NCI-H1694 treated with DMSO at 0.1 percent for 48 hours (cell line): ENCODE measurements around the gene CFAP73.

Source experiments
- DNase-seq: peaks from one replicate; lab custom pipeline; 2025; lab: John Stamatoyannopoulos, UW

The CFAP73 gene

DNA sequence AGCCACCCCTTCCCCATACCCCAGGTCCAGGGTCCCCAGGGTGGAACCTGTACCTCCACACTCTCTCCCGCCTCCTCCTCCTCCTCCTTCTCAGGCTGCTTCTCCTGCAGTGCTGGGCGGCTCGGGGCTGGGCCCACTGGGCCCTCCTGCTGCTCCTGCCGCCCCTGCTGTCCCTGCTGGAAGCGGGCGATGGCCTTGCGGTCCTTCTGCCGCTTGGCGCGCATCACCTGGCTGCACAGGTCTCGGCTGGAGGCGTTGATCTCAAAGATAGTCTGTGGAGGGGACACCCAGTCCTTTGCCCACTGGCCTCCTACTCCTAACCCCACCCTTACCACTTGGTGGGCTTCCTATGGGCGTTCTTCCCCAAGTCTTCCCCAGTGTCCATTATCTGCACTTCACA, 14.5 kb downstream of the CFAP73 start:
- no peak for DNase-seq

DNA sequence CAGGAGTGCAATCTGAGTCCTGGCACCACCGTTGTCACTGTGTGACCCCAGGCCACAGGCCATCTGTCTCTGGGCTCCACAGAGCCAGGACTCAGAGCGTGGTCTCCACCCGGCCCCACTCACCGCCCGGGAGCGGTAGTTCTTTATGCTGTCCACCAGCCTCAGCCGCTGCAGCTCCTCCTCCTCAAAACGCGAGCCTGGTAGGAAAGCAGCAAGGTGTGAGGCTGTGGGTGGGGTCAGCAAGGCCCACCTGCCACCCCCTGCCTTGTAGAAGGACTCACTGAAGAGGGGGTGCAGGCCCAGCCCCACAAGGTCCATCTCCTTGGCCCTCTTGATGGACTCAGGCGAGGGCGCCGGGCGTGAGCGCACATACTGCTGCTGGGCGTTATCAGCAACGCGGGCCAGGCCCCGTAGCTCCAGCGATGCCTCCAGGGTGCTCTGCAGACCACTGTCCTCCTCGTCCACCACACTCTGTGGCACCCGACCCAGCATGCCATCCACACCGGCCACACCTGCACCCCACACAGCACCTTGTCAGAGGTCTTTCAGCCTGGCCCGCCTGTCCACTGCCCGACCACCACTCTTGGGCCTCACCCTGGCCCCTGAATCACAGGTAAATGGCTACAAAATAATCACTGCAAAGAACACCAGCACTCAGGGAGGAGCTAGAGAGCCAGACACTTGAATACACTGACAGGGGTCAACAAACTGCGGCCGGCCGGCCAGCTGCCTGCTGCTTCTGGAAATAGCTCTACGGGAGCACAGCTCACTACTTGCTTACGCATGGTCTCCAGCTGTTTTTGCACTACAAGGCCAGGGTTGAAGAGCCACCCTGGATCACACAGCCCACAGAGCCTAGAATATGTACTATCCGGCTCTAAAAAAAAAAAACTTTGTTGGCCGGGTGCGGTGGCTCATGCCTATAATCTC, 16.3 kb downstream of the CFAP73 start:
- no peak for DNase-seq

DNA sequence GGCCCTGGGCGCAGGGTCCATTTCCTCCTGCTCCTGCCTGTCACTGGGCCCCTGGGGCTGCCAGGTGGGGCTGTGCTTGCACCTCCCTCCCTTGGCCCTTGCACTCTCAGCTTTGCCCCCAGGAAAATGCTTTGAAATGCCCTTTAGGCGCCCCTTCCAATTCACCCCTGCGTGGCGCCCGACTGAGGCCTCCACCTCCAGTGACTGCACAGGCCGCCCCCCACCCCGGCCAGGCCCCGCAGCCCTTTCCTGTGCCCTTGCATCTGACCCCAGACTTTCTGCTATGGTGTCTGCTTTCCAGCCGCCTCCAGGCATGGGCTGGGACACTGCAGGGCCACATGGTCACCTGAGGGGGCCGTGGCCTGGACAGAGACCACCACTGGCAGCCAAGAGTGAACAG, 18.3 kb downstream of the CFAP73 start:
- no peak for DNase-seq

- DNase-seq = no peak
These were observed 20.2 kb downstream of the CFAP73 start for GRCh38 chr12:113169697-113170096.

DNA sequence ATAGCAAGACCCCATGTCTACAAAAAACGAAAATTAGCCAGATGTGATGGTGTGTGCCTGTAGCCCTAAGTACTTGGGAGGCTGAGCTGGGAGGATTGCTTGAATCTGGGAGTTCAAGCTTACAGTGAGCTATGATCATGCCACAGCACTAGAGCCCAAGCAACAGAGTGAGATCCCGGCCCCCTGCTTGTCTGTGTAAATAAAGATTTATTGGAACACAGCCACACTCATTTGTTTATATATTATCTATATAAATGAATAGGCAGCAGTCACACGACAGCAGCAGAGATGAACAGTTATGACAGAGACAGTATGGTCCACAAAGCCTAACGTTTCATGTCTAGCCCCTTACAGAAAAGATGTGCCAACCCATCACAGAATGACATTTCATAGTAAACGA, 20.9 kb downstream of the CFAP73 start:
- DNase-seq = no peak

- no peak for DNase-seq
These were observed 21.4 kb downstream of the CFAP73 start for GRCh38 chr12:113170926-113171325.

- DNase-seq = no peak
These were observed 22.0 kb downstream of the CFAP73 start for GRCh38 chr12:113171543-113171942.

DNA sequence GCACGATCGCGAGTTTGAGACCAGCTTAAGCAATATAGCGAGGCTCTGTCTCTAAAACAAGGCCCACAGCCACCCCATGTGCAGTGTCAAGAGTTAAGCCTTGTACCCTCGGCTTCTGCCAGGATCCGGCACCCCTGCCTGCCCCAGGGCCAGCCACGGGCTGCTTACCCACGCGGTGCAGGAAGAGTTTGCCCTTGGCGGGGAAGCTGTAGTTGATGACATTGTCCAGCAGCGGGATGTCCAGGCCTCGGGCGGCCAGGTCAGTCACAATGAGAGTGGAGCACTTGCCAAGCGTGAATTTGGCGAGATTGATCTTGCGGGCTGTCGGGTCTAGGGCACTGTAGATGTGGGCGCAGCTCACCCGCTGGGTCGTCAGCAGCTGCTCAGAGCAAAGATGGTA, 22.7 kb downstream of the CFAP73 start:
- DNase-seq = no peak

DNA sequence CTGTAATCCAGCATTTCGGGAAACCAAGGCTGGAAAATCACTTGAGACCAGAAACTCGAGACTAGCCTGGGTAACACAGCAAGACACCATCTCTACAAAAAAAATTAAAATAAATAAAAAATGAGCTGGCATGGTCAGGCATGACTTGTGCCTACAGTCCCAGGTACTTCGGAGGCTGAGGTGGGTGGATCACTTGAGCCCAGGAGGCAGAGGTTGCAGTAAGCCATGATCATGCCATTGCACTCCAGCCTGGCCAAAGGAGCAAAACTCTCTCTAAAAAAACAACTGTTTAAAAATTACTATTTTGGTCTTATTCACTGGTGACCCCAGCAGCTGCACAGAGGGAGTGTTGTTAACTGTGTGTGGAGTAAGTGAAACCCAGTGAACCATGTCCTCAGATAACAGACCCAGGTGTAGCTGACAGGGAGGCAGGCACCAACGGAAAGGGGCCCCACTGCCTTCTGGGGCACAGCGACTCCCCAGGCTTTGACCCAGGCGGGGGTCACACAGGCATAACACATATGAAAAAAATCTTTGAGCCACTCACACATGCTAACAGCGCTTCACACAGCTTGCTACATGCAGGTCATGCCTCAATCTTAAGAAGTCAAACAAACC, 23.7 kb downstream of the CFAP73 start:
- no peak for DNase-seq

DNA sequence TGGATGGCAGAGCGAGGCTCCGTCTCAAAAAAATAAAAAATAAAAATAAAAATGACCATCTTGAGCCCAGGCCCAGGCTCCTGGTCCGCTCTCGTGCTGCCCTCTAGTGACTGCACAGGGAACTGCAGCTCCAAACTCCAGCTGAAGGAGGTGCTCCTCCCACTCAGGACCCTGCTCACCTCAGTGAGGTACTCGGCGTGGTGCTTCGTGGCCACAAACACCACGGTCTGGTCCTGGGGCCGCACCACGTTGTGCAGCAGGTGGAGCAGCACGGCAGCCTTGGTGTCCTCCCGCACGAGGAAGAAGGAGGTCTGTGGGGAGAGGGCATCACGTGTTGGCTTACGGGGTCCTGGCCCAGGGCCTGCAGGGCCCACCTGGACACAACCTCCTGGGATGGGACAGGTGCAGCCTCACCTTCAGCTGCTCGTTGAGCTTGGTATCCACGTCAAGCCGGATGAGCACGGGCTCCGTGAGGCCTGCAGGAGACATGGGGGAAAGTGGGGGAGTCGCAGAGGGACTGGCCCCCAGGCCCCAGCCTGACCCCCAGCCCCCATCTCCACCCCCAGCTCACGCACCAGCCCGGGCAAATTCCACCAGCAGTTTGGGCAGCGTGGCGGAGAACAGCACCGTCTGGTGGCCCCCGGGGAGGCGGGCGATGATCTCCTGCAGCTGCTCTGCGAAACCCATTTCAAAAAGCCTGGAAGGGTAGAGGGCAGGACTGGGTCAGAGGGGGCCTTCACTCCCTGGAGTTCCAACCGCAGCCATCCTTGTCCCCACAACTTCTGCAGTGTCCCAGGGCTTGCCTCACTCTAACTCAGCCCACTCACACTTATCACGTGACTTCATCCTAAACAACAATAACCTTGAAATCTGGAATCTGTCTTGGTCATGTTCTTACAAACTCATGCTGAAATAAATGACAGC, 25.2 kb downstream of the CFAP73 start:
- DNase-seq = no peak

- DNase-seq = no peak
These were observed 29.5 kb downstream of the CFAP73 start for GRCh38 chr12:113179023-113179422.

DNA sequence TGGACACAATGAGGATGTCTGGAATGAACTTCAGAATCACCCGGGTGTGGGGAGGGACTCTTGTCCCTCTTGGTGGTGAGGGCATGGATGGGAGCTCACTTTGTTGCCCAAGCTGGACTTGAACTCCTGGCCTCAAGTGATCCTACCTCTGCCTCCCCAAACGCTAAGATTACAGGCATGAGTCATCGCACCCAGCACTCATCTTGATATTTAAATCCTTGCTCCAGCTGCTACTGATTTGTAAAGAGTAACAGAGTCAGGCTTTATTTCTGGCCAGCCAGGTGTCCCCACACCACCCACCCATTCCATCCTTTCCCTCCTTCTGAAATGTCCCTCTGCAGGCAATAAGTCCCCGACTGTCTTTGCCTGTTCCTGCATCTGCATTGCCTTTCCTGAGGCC, 30.8 kb downstream of the CFAP73 start:
- no peak for DNase-seq

- DNase-seq = no peak
These were observed 32.5 kb downstream of the CFAP73 start for GRCh38 chr12:113181975-113182374.

- DNase-seq = no peak
These were observed 33.6 kb downstream of the CFAP73 start for GRCh38 chr12:113183030-113183589.

DNA sequence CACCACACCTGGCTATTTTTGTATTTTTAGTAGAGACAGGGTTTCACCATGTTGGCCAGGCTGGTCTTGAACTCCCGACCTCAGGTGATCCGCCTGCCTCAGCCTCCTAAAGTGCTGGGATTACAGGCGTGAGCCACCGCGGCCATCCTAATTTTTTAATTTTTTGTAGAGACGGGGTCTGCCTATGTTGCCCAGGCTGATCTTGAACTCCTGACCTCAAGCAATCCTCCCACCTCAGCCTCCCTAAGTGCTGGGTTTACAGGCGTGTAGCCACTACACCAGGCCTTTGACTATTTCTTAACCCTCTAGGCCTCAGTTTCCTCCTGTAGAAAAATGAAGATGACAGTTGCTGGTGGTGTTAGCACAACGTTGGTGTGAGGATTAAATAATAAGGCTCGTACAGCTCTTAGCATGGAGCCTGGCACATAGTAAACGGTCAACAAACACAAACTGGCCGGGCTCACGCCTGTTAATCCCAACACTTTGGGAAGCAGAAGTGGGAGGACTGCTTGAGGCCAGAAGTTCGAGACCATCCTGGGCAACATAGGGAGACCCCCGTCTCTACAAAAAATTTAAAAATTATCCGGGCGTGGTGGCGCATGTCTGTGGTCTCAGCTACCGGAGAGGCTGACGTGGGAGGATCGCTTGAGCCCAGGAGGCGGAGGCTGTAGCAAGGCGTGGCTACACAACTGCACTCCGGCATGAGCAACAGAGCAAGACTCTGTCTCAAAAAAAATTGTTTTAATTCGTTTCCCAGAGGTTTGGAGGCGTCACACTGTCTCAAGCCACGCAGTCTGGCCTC, 34.8 kb downstream of the CFAP73 start:
- DNase-seq = no peak

DNA sequence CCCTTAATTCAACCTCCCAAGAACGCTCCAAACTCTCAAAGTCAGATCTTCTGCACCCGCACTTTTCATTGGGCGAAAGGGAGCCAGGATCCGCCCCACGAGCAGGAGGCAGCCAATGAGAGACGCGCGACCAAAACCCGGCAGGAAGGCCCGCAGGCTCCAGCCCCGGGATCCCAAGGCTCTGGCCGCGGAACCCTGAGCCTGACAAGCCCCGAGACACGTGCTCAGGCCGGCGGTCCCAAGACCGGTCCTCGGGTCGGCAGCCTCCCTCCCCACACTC, 35.3 kb downstream of the CFAP73 start:
- DNase-seq = peak; percentile 53

DNA sequence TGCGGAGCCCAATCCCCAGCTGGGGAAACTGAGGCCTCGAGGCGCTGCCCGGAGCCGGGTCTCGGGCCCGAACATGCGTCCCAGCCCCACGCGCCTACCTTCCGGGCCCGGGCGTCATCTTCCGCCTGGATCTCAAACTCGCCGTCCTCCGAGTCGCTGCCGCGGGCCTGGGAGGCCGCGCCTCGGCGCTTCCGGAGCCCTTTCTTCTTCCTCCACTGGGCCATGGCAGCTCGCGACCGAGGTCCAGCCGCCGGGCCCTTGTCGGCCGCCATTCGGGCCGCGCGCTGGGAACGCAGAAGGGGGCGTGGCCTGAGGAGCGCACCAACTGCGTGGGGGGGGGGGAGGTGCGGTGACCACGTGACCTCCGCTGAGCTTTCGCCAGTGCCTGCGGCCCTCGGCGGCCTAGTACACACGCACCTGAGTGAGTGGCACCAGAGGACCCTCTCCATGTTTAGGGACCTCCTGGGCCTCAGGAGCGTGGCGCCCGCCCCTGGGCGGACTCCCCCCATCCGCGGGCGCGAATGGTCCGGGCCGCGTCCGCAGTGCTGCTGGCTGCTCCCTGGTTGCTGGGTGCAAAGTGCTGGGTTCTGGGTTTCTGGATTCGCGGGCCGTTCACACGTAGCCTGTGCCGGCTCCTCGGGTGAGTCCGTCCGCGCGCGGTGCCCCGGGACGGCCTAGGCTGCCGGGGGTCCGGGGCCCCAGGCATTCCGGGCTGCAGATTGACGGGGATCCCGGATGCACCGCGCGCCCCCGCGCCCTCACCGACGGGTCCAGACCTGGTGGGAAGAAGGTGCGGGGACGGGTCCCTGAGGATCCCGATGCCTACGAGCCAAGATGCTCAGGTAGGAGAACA, 35.9 kb downstream of the CFAP73 start, which contains the start of the genes DDX54 and RITA1:
DDX54 (minus strand) TSS at position 299 of the 853 bp plus-strand sequence; CDS start at position 272, 27 bp downstream.
RITA1 (plus strand) TSS at position 542 of the 853 bp plus-strand sequence. CDS start 1,026 bp downstream, outside the sequence.
- DNase-seq = peak; percentile 21

GRCh38 chr12:113186033-113186365, 36.5 kb downstream of the CFAP73 start:
- DNase-seq = no peak

- no peak for DNase-seq
These were observed 37.3 kb downstream of the CFAP73 start for GRCh38 chr12:113186666-113187325.

- no peak for DNase-seq
These were observed 39.8 kb downstream of the CFAP73 start for GRCh38 chr12:113189361-113189760.
